ENCODE data around the gene COX6B2. TPM values are rescaled to one million over a fixed set of nuclear protein-coding genes. Genes with fewer than 3 reads are reported as not detected.

Gene COX6B2
- polyA plus RNA-seq, 1 of the 3 experiments (the other 2 are of a cell fraction) = 0.74 TPM

DNA sequence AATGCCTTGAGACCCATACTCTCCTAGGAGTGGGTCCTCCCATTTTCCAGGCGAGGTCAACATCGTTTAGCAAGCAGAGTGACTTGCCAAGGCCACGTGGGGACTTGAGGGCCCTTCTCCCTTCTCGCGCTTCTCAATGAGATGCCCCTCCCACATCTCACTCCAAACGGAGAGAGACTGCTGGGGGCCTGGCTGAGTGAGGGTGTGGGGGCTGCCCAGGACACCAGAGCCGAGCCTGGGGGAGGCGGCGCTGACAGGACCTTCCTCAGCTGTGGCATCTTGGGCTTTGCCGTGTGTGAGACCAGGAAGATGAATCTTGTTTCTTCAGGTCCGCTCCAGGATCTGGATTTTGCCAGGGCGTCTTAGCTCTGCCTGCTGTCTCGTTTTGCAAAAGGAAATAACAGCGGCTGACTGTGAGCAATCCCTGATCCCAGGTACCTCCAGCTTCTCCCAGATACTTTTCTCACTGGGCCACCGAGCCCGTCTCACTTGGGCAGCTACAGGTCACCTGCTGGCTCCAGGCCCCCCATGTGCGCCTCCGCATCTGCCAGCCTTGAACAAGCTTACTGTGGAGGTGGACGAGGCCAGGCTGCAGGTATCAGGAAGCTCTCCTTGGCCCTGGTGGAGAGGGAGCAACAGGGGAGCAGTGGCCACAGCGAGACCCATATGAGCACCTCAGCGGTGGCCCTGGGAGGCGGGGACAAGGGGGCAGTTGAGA, 6.0 kb downstream of the COX6B2 start (continued):
- TF ChIP-seq, protein P1, sequence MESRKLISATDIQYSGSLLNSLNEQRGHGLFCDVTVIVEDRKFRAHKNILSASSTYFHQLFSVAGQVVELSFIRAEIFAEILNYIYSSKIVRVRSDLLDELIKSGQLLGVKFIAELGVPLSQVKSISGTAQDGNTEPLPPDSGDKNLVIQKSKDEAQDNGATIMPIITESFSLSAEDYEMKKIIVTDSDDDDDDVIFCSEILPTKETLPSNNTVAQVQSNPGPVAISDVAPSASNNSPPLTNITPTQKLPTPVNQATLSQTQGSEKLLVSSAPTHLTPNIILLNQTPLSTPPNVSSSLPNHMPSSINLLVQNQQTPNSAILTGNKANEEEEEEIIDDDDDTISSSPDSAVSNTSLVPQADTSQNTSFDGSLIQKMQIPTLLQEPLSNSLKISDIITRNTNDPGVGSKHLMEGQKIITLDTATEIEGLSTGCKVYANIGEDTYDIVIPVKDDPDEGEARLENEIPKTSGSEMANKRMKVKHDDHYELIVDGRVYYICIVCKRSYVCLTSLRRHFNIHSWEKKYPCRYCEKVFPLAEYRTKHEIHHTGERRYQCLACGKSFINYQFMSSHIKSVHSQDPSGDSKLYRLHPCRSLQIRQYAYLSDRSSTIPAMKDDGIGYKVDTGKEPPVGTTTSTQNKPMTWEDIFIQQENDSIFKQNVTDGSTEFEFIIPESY (IDR thresholded peaks at IDR 0.05; ENCODE audit: borderline replicate concordance, low read depth) = no peak
- TF ChIP-seq YY1 (IDR thresholded peaks at IDR 0.05; ENCODE audit: low read depth) (no peak), RFX5 (IDR thresholded peaks at IDR 0.05; ENCODE audit: low read length) (no peak), MEF2A (IDR thresholded peaks at IDR 0.05; ENCODE audit: borderline replicate concordance, low read depth) (no peak), SIN3A (IDR thresholded peaks at IDR 0.05; ENCODE audit: borderline replicate concordance, low read depth, low read length) (no peak)
- TF ChIP-seq, protein P2, sequence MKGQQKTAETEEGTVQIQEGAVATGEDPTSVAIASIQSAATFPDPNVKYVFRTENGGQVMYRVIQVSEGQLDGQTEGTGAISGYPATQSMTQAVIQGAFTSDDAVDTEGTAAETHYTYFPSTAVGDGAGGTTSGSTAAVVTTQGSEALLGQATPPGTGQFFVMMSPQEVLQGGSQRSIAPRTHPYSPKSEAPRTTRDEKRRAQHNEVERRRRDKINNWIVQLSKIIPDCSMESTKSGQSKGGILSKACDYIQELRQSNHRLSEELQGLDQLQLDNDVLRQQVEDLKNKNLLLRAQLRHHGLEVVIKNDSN (IDR thresholded peaks at IDR 0.05; ENCODE audit: borderline replicate concordance, low read depth) = no peak

DNA sequence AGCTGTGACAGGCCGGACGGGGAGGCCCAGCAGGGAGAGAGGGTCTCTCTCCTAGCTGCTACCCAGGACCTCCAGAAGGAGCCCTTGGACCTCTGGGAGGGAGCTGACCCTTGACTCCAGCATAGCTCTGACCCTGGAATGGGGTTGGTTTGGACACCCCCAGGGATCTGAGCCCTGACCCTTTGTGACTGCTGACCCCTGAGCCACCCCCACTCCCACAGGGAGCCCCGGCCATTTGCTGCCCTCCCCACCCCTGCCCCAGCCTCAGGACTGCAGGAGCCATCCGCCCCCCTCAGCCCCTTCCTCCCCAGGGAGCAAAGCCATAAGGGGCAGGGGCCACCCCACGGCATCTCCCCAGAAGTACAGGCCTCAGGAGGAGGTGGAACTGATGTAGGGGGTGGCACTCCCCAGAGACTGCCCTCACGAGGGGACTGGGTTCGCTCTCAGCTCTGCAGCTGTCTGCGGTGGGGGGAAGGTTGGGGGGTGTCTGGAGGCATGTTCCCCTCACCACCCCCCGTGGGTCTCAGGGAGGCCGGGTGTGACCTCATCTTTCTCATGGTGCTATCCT, 7.0 kb downstream of the COX6B2 start:
- Histone ChIP-seq H3K9me2 (no peaks in the 10 kb centered on the region), H3K4me3 (ENCODE audit: low read depth in 2 of 2, low read length in 1 of 2) (no peak overlapping the region), H3K4me1 (ENCODE audit: control insufficient read depth in 1 of 2, insufficient read depth in 2 of 2, low read depth in 1 of 2, low read length in 1 of 2) (peaks cover 0 to 29% of the 10 kb centered on the region in 2 experiments; a peak in 1 of 4 replicates), H3K36me3 (replicated peaks in 1 of 2; ENCODE audit: control insufficient read depth in 1 of 2, insufficient read depth in 2 of 2, low read length in 1 of 2) (peaks cover 0 to 4% of the 10 kb centered on the region in 2 experiments), H3K4me2 (no peak overlapping the region), H2AFZ (ENCODE audit: low read depth) (no peak overlapping the region), H3K27me3 (ENCODE audit: insufficient read depth) (peaks cover 5% of the 10 kb centered on the region; the same call in 1 of the 2 replicates), H3K79me2 (ENCODE audit: insufficient read depth) (no peaks in the 10 kb centered on the region), H3K27ac (ENCODE audit: low read depth in 2 of 2, low read length in 1 of 2) (no peak overlapping the region), H3K9ac (no peak overlapping the region), H3F3A (replicated peaks; ENCODE audit: insufficient read depth) (peaks cover 6% of the 10 kb centered on the region), H4K20me1 (ENCODE audit: insufficient read depth) (no peaks in the 10 kb centered on the region), H3K9me3 (no peaks in the 10 kb centered on the region)
- POLR2A ChIA-PET = interaction anchor here (1.5 kb wide), 1 partner anchor 60 kb away, joined by 3 read pairs; the partner anchor contains the start of gene UBE2S
- DNase-seq = no peak
- 94% methylated on average over 9 of the region's 10 CpGs for WGBS (ENCODE audit: low lambda C conversion rate)
- no peak for TF ChIP-seq GATA2 (CRISPR knock-in tag; IDR thresholded peaks at IDR 0.05)
- TF ChIP-seq NRF1 (IDR thresholded peaks at IDR 0.05; ENCODE audit: low read depth, low read length) = no peak
- TF ChIP-seq POLR2AphosphoS5 (IDR thresholded peaks at IDR 0.05; ENCODE audit: low read depth, low read length) = no peak
- TF ChIP-seq JUND (IDR thresholded peaks at IDR 0.05) = no peak
- TF ChIP-seq, protein P3, sequence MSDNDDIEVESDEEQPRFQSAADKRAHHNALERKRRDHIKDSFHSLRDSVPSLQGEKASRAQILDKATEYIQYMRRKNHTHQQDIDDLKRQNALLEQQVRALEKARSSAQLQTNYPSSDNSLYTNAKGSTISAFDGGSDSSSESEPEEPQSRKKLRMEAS (IDR thresholded peaks at IDR 0.05; ENCODE audit: low read depth) = no peak
- no peak for TF ChIP-seq MXI1 (IDR thresholded peaks at IDR 0.05; ENCODE audit: low read depth, low read length)
- TF ChIP-seq EP300 (IDR thresholded peaks at IDR 0.05; ENCODE audit: borderline replicate concordance in 1 of 2, low read depth in 1 of 2, low read length in 1 of 2) = no peak
- TF ChIP-seq SIN3A (IDR thresholded peaks at IDR 0.05; ENCODE audit: borderline replicate concordance, low read depth, low read length) = no peak
- TF ChIP-seq, protein P1 (IDR thresholded peaks at IDR 0.05; ENCODE audit: borderline replicate concordance, low read depth) = no peak
- TF ChIP-seq GABPA (IDR thresholded peaks at IDR 0.05; ENCODE audit: low read depth) = no peak
- TF ChIP-seq, protein P4, sequence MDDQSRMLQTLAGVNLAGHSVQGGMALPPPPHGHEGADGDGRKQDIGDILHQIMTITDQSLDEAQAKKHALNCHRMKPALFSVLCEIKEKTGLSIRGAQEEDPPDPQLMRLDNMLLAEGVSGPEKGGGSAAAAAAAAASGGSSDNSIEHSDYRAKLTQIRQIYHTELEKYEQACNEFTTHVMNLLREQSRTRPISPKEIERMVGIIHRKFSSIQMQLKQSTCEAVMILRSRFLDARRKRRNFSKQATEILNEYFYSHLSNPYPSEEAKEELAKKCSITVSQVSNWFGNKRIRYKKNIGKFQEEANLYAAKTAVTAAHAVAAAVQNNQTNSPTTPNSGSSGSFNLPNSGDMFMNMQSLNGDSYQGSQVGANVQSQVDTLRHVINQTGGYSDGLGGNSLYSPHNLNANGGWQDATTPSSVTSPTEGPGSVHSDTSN (IDR thresholded peaks at IDR 0.05) = no peak
- TF ChIP-seq, protein P5, sequence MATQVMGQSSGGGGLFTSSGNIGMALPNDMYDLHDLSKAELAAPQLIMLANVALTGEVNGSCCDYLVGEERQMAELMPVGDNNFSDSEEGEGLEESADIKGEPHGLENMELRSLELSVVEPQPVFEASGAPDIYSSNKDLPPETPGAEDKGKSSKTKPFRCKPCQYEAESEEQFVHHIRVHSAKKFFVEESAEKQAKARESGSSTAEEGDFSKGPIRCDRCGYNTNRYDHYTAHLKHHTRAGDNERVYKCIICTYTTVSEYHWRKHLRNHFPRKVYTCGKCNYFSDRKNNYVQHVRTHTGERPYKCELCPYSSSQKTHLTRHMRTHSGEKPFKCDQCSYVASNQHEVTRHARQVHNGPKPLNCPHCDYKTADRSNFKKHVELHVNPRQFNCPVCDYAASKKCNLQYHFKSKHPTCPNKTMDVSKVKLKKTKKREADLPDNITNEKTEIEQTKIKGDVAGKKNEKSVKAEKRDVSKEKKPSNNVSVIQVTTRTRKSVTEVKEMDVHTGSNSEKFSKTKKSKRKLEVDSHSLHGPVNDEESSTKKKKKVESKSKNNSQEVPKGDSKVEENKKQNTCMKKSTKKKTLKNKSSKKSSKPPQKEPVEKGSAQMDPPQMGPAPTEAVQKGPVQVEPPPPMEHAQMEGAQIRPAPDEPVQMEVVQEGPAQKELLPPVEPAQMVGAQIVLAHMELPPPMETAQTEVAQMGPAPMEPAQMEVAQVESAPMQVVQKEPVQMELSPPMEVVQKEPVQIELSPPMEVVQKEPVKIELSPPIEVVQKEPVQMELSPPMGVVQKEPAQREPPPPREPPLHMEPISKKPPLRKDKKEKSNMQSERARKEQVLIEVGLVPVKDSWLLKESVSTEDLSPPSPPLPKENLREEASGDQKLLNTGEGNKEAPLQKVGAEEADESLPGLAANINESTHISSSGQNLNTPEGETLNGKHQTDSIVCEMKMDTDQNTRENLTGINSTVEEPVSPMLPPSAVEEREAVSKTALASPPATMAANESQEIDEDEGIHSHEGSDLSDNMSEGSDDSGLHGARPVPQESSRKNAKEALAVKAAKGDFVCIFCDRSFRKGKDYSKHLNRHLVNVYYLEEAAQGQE (IDR thresholded peaks at IDR 0.05; ENCODE audit: low read depth, low read length) = no peak
- no peak for TF ChIP-seq RCOR1 (IDR thresholded peaks at IDR 0.05; ENCODE audit: low read length)
- TF ChIP-seq MEF2A (IDR thresholded peaks at IDR 0.05; ENCODE audit: borderline replicate concordance, low read depth) = no peak
- CTCF ChIA-PET = interaction anchor here (1.3 kb wide), 2 partner anchors 46 to 156 kb away, joined by 4 read pairs; no protein-coding TSS in a partner anchor
